ENCODE measurements around the gene ITPR2. TPM values are rescaled to one million over a fixed set of nuclear protein-coding genes. Genes with fewer than 3 reads are reported as not detected.
A peak's percentile ranks its signal among the peaks of the same experiment; 100 is the strongest.

The ITPR2 gene
- total and polyA plus RNA-seq, 2 of the 13 experiments (the other 11 are each of a cell fraction or from before 2014, with no cell fraction given): 31.9 to 81.9 TPM

DNA sequence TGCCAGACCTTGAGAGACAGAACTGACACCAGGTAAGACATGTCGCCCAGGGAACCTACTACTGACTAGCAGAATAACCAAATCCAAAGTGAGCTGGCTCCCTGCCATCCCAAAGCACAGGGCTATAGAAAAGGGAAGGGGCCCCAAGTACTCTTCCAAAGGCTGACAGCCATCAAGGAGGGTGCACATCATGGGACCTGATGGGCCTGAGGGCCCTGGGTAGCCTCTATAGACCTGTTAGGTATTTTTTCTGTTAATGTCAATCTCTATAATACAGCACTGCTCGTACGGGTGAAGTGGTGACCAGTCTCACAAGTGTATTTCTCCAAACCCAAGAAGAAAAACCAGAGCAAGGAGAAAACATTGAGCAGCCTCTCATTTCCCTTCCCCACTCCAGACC lies 171.6 kb downstream of the ITPR2 start:
- H3K4me1 ChIP-seq (ENCODE audit: insufficient read depth, low read length): peaks cover 2% of the 10 kb centered on the region; the same call in 1 of the 2 replicates
- ChIA-PET POLR2A (no interaction called here), CTCF (ENCODE audit: low intra/inter-chr PET ratio, low total read pairs) (no interaction called here)
- intact Hi-C loops (cut with micrococcal nuclease; ENCODE audit: unreplicated experiment) (no loop called here), in situ Hi-C loops (cut with HindIII; ENCODE audit: extremely low pct_ligation_motif_present, low pct_unique_long_range_greater_than_20kb) (no loop called here)
- no peak for FAIRE-seq
- WGBS (ENCODE audit: low lambda C conversion rate): 100% methylated on average over 3 of the region's 3 CpGs
- DNase-seq (ENCODE audit: low spot score): no peak
- H2AFZ ChIP-seq (ENCODE audit: low read length): no peak overlapping the region
- TF ChIP-seq KDM2A (CRISPR knock-in tag; IDR thresholded peaks at IDR 0.05; ENCODE audit: borderline replicate concordance, low read depth): no peak
- TF ChIP-seq, protein P1, sequence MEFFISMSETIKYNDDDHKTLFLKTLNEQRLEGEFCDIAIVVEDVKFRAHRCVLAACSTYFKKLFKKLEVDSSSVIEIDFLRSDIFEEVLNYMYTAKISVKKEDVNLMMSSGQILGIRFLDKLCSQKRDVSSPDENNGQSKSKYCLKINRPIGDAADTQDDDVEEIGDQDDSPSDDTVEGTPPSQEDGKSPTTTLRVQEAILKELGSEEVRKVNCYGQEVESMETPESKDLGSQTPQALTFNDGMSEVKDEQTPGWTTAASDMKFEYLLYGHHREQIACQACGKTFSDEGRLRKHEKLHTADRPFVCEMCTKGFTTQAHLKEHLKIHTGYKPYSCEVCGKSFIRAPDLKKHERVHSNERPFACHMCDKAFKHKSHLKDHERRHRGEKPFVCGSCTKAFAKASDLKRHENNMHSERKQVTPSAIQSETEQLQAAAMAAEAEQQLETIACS (CRISPR knock-in tag; IDR thresholded peaks at IDR 0.05): no peak
- no peak for TF ChIP-seq ELF4 (CRISPR knock-in tag; IDR thresholded peaks at IDR 0.05; ENCODE audit: borderline replicate concordance)
- TF ChIP-seq RBM22 (optimal IDR thresholded peaks at IDR 0.05; ENCODE audit: low read length): peak; percentile 59
- TF ChIP-seq, protein P2, sequence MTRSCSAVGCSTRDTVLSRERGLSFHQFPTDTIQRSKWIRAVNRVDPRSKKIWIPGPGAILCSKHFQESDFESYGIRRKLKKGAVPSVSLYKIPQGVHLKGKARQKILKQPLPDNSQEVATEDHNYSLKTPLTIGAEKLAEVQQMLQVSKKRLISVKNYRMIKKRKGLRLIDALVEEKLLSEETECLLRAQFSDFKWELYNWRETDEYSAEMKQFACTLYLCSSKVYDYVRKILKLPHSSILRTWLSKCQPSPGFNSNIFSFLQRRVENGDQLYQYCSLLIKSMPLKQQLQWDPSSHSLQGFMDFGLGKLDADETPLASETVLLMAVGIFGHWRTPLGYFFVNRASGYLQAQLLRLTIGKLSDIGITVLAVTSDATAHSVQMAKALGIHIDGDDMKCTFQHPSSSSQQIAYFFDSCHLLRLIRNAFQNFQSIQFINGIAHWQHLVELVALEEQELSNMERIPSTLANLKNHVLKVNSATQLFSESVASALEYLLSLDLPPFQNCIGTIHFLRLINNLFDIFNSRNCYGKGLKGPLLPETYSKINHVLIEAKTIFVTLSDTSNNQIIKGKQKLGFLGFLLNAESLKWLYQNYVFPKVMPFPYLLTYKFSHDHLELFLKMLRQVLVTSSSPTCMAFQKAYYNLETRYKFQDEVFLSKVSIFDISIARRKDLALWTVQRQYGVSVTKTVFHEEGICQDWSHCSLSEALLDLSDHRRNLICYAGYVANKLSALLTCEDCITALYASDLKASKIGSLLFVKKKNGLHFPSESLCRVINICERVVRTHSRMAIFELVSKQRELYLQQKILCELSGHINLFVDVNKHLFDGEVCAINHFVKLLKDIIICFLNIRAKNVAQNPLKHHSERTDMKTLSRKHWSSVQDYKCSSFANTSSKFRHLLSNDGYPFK (CRISPR knock-in tag; IDR thresholded peaks at IDR 0.05; ENCODE audit: borderline replicate concordance): no peak
- ATAC-seq: peak; percentile 32
- peaks cover 4% of the 10 kb centered on the region; the same call in 1 of the 2 replicates for H4K20me1 ChIP-seq (ENCODE audit: insufficient read depth, low read length)
- no peaks in the 10 kb centered on the region for H3K27me3 ChIP-seq (ENCODE audit: control insufficient read depth in 1 of 2, insufficient read depth in 2 of 2, low read length in 2 of 2)
- H3K4me3 ChIP-seq (replicated peaks in 1 of 3; ENCODE audit: insufficient read depth in 1 of 3, low read depth in 2 of 3, low read length in 3 of 3): no peak overlapping the region
- no peaks in the 10 kb centered on the region for H3K9me3 ChIP-seq (ENCODE audit: low read length)
- no peaks in the 10 kb centered on the region for H3K79me2 ChIP-seq (ENCODE audit: insufficient read depth, low read length)
- peaks cover 24 to 76% of the 10 kb centered on the region in 2 experiments for H3K36me3 ChIP-seq (replicated peaks in 1 of 2; ENCODE audit: control insufficient read depth in 1 of 2, insufficient read depth in 2 of 2, low read length in 2 of 2)
- no peak overlapping the region for H3K4me2 ChIP-seq (ENCODE audit: low read depth, low read length)
- H3K9ac ChIP-seq (ENCODE audit: insufficient read depth, low read depth, low read length): no peak overlapping the region
- no TSS peak for BruUV-seq (replicated peaks)
- no peak overlapping the region for H3K27ac ChIP-seq (ENCODE audit: extremely low read length, insufficient read depth, low read length)
